ENCODE results near the gene TENM4.

TENM4 gene

DNA sequence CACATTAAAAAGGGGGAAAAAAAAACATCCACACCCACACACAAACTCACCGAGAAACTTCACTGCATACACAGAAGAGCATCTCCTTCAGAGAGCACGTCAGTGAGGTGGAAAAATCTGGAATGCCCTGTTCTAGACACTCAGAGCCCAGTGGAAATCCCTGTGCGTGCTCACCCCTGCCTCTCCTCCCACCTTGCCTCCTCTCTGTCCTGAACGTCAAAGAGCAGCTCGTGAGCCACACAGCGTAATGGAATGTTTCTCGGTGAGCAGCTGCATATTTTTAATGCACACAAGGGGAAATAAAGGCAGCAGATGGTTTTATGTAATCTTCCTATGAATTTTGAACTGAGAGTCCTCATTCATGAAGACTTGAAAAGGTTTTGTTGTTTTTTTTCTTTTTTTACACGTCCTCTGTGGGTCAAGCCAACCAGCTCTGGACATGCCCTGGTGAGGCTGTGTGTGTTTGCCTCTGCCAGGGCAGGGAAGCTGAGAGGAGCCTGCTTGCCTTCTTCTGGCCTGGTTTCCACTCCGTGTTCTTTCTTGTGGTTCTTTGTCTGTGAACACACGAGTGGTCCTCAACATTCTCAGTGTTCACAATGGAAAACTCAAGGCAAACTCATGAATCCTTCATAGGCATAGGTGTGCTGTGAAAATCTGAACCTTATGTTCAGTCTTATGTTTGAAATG, 219.2 kb downstream of the TENM4 start:
- peaks cover 5% of the 10 kb centered on the region for H3K27me3 Mint-ChIP-seq
- no peaks in the 10 kb centered on the region for H3K4me1 Mint-ChIP-seq (ENCODE audit: low read depth)
- H3K9me3 Mint-ChIP-seq = no peaks in the 10 kb centered on the region
- H3K27ac Mint-ChIP-seq = no peak overlapping the region
- DNase-seq = no peak
- H3K4me3 Mint-ChIP-seq = no peak overlapping the region
- H3K36me3 Mint-ChIP-seq (ENCODE audit: low read depth) = no peaks in the 10 kb centered on the region

DNA sequence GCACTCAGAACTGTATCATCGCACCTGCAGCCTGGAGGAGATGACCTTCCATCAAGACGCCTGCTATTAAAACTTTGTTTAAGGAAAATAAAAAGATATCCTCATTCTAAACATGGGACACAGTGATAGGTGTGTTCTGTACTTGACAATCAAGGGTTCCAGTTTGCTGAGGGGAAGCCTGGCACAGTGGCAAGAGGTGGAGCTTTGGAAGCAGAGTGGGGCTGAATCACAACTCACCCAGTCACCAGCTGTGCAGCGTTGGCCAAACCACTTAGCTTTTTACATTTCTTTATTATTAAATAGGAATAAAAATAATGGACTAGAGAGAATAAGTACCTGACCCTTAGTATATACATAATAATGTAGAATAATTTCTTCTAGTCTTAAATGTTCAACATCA, 220.7 kb downstream of the TENM4 start:
- H3K9me3 Mint-ChIP-seq = no peaks in the 10 kb centered on the region
- no peaks in the 10 kb centered on the region for H3K4me1 Mint-ChIP-seq (ENCODE audit: low read depth)
- DNase-seq = no peak
- no peak overlapping the region for H3K4me3 Mint-ChIP-seq
- H3K27me3 Mint-ChIP-seq = peaks cover 5% of the 10 kb centered on the region
- H3K36me3 Mint-ChIP-seq (ENCODE audit: low read depth) = no peaks in the 10 kb centered on the region
- H3K27ac Mint-ChIP-seq = no peak overlapping the region

GRCh38 chr11:79219186-79220045, 221.4 kb downstream of the TENM4 start:
- H3K9me3 Mint-ChIP-seq = no peaks in the 10 kb centered on the region
- H3K4me1 Mint-ChIP-seq (ENCODE audit: low read depth) = no peaks in the 10 kb centered on the region
- H3K4me3 Mint-ChIP-seq = no peak overlapping the region
- DNase-seq = no peak
- H3K36me3 Mint-ChIP-seq (ENCODE audit: low read depth) = no peaks in the 10 kb centered on the region
- H3K27me3 Mint-ChIP-seq = peaks cover 5% of the 10 kb centered on the region
- H3K27ac Mint-ChIP-seq = no peak overlapping the region

GRCh38 chr11:79212741-79213190, 228.1 kb downstream of the TENM4 start:
- H3K36me3 Mint-ChIP-seq (ENCODE audit: low read depth) = no peaks in the 10 kb centered on the region
- DNase-seq = no peak
- H3K9me3 Mint-ChIP-seq = no peaks in the 10 kb centered on the region
- no peaks in the 10 kb centered on the region for H3K27me3 Mint-ChIP-seq
- no peak overlapping the region for H3K27ac Mint-ChIP-seq
- H3K4me1 Mint-ChIP-seq (ENCODE audit: low read depth) = no peaks in the 10 kb centered on the region
- H3K4me3 Mint-ChIP-seq = no peak overlapping the region

- no peak overlapping the region for H3K27ac Mint-ChIP-seq
- H3K4me3 Mint-ChIP-seq = no peak overlapping the region
- H3K27me3 Mint-ChIP-seq = no peaks in the 10 kb centered on the region
- no peak for DNase-seq
- no peaks in the 10 kb centered on the region for H3K36me3 Mint-ChIP-seq (ENCODE audit: low read depth)
- no peaks in the 10 kb centered on the region for H3K4me1 Mint-ChIP-seq (ENCODE audit: low read depth)
- no peaks in the 10 kb centered on the region for H3K9me3 Mint-ChIP-seq
Observed at GRCh38 chr11:79209540-79210266, 231.1 kb downstream of the TENM4 start.

DNA sequence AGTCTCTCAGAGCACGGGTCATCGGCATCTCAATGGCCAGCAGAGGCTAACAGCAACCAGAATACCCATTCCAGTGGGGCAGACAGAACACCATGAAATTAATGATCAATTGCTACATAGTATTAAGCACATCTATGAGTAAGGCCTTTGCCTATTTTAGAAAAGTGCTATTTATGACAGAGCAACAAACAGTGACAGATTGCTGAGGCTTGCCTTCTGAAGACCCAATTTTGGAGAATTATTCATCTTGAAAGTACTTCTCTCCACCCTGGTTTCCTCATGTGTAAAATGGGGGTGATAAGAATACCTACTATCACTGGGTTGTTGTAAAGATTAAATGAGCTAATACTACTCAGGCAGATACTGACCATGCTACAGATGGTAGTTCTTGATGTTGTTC, 232.7 kb downstream of the TENM4 start:
- Mint-ChIP-seq H3K27me3 (no peaks in the 10 kb centered on the region), H3K27ac (no peak overlapping the region), H3K36me3 (ENCODE audit: low read depth) (no peaks in the 10 kb centered on the region), H3K4me3 (no peak overlapping the region), H3K4me1 (ENCODE audit: low read depth) (no peaks in the 10 kb centered on the region), H3K9me3 (no peaks in the 10 kb centered on the region)
- no peak for DNase-seq

DNA sequence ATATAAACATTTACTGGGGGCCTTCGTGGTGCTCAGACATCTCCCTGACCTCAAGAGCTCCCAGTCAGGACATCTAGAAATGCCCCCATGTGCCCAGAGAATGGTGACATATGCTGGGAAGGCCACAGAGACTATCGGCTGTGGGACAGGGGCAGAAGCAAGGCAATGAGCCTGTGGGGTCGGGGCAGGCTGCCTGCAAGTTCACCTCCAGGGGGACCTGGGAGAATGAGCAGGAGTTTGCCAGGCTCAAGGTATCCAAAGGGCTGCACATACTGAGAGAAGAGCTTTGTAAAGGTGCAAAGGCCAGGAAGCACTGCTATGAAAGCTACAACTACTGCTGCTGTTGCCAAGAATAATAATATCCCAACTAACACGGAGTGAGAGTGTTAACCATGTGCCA, 233.9 kb downstream of the TENM4 start:
- H3K36me3 Mint-ChIP-seq (ENCODE audit: low read depth) = no peaks in the 10 kb centered on the region
- DNase-seq = no peak
- H3K9me3 Mint-ChIP-seq = no peaks in the 10 kb centered on the region
- no peak overlapping the region for H3K27ac Mint-ChIP-seq
- H3K4me1 Mint-ChIP-seq (ENCODE audit: low read depth) = no peaks in the 10 kb centered on the region
- no peaks in the 10 kb centered on the region for H3K27me3 Mint-ChIP-seq
- no peak overlapping the region for H3K4me3 Mint-ChIP-seq

DNA sequence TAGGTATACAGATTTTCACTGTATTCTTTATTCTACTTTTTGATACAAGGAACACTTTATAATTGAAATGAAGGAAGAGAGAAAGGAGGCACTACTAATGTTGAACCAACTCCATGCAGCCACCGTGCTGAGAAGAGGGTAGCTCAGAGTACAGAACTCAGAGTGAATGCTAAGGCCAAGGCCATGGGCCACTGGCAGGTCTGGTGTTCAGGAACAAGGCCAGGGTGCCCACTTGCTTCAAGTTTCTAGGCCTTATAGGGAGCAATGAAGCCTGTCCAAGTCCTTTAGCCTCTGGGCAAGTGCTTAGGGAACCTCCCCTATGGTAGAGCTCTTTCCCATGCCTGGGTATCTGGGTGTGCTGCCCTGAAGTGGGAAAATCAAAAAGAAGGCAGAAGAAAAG, 235.0 kb downstream of the TENM4 start:
- Mint-ChIP-seq H3K36me3 (ENCODE audit: low read depth) (no peaks in the 10 kb centered on the region), H3K9me3 (no peaks in the 10 kb centered on the region), H3K27ac (no peak overlapping the region), H3K27me3 (no peaks in the 10 kb centered on the region), H3K4me3 (no peak overlapping the region), H3K4me1 (ENCODE audit: low read depth) (no peaks in the 10 kb centered on the region)
- no peak for DNase-seq

DNA sequence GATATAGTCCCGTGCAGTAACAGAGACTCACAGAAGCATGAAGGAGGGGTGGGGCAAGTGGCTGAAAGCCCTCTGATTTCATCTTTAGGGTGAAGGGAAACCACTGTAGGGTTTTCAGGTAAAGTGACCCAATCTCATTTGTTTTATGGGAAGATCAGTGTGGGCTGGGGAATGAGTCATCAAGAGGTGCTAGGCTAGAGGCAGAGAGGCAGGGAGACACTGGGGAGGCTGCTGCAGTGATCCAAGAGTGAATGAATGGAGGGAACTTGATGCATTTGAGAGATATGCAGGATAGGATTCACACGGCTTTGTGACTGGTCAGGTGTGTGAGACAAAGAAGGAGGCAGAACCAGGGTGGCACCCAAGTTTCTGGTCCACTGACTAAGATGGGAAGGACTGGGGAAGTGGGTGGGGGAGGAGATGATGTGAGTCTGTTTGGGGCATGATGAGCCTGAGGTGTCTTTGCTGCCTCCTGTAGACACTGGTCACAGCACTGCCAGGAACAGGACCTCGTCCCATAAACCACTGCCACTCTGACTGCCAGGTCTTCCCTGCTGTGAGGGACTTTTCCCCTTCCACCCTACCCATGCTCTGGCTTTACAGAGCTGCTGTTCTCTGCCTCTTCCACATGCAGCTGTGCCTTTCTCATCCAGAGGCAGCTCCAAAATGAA, 239.0 kb downstream of the TENM4 start:
- DNase-seq = no peak
- Mint-ChIP-seq H3K9me3 (no peaks in the 10 kb centered on the region), H3K4me3 (no peak overlapping the region), H3K36me3 (ENCODE audit: low read depth) (no peaks in the 10 kb centered on the region), H3K27ac (no peak overlapping the region), H3K4me1 (ENCODE audit: low read depth) (no peaks in the 10 kb centered on the region), H3K27me3 (no peaks in the 10 kb centered on the region)

DNA sequence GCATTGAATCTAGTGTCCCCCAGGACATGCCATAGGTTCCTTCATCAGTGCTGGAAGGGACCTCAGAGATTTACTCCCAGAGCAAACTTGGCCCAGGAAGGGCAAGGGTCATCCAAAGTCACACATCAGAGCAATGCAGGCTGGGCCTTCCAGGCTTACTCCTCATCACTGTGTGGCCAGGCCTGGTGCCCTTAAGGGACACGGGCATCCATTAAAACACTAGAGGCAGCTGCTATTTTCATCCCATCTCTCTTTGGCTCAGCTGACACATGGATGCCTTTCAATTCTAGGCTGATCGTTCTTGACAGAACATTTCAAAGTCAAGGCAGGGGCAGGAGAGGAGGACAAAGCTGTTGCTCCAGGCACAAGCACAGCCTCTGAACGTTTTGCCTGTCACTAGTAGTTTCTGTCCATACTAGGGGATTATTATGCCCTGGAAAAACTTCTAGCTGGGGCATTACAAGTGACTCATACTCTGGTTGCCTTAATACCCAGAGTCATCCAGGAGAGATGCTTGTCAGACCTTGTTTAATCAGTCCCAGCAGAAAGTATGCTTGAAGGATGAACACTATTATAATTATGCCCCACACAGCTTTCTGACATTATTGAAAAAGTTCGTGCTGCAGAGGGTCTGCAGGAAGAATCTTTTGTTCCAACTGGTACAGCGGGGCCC, 240.3 kb downstream of the TENM4 start:
- Mint-ChIP-seq H3K4me1 (ENCODE audit: low read depth) (no peaks in the 10 kb centered on the region), H3K9me3 (no peaks in the 10 kb centered on the region), H3K36me3 (ENCODE audit: low read depth) (no peaks in the 10 kb centered on the region), H3K27me3 (no peaks in the 10 kb centered on the region), H3K27ac (no peak overlapping the region), H3K4me3 (no peak overlapping the region)
- DNase-seq = no peak

- Mint-ChIP-seq H3K36me3 (ENCODE audit: low read depth) (no peaks in the 10 kb centered on the region), H3K27ac (no peak overlapping the region), H3K9me3 (no peaks in the 10 kb centered on the region), H3K4me1 (ENCODE audit: low read depth) (no peaks in the 10 kb centered on the region), H3K4me3 (no peak overlapping the region), H3K27me3 (no peaks in the 10 kb centered on the region)
- DNase-seq = no peak
Observed at GRCh38 chr11:79199729-79200354, 241.0 kb downstream of the TENM4 start.

DNA sequence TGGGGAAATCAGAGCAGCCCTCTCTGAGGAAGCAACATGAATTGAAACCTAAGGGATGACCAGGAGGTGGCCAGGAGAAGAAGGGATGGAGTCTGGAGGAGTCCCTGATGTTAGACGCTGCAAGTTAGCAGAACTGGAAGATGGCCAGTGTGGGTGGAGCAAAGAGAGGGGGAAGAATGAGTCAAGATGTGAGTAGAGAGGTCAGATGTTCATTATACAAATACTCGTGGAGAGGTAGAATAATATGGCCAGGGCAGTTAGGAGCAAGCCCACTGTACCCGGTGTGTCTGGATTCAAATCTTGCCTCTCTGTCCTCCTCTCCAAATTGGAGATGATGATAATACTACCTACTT, 242.0 kb downstream of the TENM4 start:
- DNase-seq = no peak
- no peaks in the 10 kb centered on the region for H3K27me3 Mint-ChIP-seq
- H3K27ac Mint-ChIP-seq = no peak overlapping the region
- H3K36me3 Mint-ChIP-seq (ENCODE audit: low read depth) = no peaks in the 10 kb centered on the region
- H3K9me3 Mint-ChIP-seq = no peaks in the 10 kb centered on the region
- H3K4me3 Mint-ChIP-seq = no peak overlapping the region
- no peaks in the 10 kb centered on the region for H3K4me1 Mint-ChIP-seq (ENCODE audit: low read depth)

- Mint-ChIP-seq H3K4me3 (no peak overlapping the region), H3K36me3 (ENCODE audit: low read depth) (no peaks in the 10 kb centered on the region), H3K9me3 (no peaks in the 10 kb centered on the region), H3K27me3 (no peaks in the 10 kb centered on the region), H3K4me1 (ENCODE audit: low read depth) (no peaks in the 10 kb centered on the region), H3K27ac (no peak overlapping the region)
- no peak for DNase-seq
Observed at GRCh38 chr11:79198203-79198897, 242.5 kb downstream of the TENM4 start.
